Type B pancreatic cell (in vitro differentiated cells): Measurements from ENCODE around the gene BRD7. TPM values are rescaled to one million over a fixed set of nuclear protein-coding genes. Genes with fewer than 3 reads are reported as not detected.

Experiments
- DNase-seq: peaks from one replicate; pipeline ENCODE4 v3.0.0; 2021; ENCODE audit warnings: mixed read lengths; ENCODE audit not compliant: unreplicated experiment; ENCODE audit errors: extremely low spot score
- H3K27ac Mint-ChIP-seq: 2 replicates; pipeline ENCODE4 v1.8.0; 2021; ENCODE audit warnings: mild to moderate bottlenecking, mixed read lengths
- H3K27me3 Mint-ChIP-seq: 2 replicates; pipeline ENCODE4 v1.8.0; 2021; ENCODE audit warnings: mixed read lengths
- H3K36me3 Mint-ChIP-seq: 2 replicates; pipeline ENCODE4 v1.8.0; 2021; ENCODE audit warnings: mixed read lengths
- H3K4me1 Mint-ChIP-seq: one replicate; pipeline ENCODE4 v1.8.0; 2021; ENCODE audit warnings: mixed read lengths; ENCODE audit not compliant: unreplicated experiment
- H3K4me3 Mint-ChIP-seq: 2 replicates; pipeline ENCODE4 v1.8.0; 2021; ENCODE audit warnings: mild to moderate bottlenecking, mixed read lengths
- H3K9me3 Mint-ChIP-seq: 2 replicates; pipeline ENCODE4 v1.8.0; 2021; ENCODE audit warnings: mixed read lengths
- CTCF ChIP-seq: fragments of 200-600 bp; sonication (generic); conservative IDR thresholded peaks from 2 replicates; pipeline ENCODE4 v1.5.0; 2021; ENCODE audit warnings: antibody characterized with exemption, mild to moderate bottlenecking
- total RNA-seq: library from RNA; stranded (reverse); gene quantifications from 2 replicates; pipeline ENCODE4 v1.2.1, GENCODE V29; 2021; ENCODE audit warnings: low replicate concordance

The BRD7 gene
- total RNA-seq, 1 donor from 2014 or later, result 98.2 TPM

GRCh38 chr16:50293994-50294855, 74.6 kb downstream of the BRD7 start:
- Mint-ChIP-seq H3K9me3 (no peaks in the 10 kb centered on the region), H3K36me3 (no peaks in the 10 kb centered on the region), H3K27me3 (no peaks in the 10 kb centered on the region), H3K4me1 (no peaks in the 10 kb centered on the region), H3K4me3 (no peak overlapping the region), H3K27ac (peak overlapping the region; percentile 46)
- no peak for DNase-seq
- TF ChIP-seq CTCF, result no peak

DNA sequence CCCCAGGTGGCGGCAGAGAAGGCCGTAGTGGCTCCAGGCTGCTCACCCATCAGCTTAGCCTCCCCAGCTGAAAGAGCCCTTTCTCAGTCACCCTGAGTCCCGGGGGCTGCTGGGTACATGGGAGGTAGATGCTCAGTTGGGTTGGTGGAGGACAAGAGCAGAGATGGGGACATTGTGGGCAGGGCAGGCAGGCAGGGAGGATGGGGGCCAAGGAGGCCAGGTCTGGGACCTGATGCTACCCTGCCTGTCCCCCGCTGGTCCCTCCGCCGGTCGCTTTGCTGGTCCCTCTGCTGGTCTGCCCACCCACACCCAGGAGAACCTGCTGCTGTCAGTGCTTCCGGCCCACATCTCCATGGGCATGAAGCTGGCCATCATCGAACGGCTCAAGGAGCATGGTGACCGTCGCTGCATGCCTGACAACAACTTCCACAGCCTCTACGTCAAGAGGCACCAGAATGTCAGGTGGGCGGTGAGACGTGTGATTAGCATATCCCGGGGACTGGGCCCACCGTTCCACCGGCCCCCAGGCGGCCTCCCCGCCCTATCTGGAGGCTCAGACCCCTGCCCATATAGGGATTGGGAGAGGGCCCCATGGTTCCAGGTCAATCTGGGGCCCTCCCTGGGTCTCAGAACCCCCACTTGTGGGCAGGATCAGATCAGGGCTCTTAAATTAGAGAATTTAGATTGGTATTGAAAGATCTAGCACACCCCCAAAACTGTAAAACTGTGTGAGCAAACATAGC, 75.6 kb downstream of the BRD7 start:
- H3K27me3 Mint-ChIP-seq, result no peaks in the 10 kb centered on the region
- no peaks in the 10 kb centered on the region for H3K36me3 Mint-ChIP-seq
- no peak for DNase-seq
- TF ChIP-seq CTCF, result no peak
- H3K4me1 Mint-ChIP-seq, result no peaks in the 10 kb centered on the region
- H3K27ac Mint-ChIP-seq, result no peak overlapping the region
- H3K9me3 Mint-ChIP-seq, result no peaks in the 10 kb centered on the region
- H3K4me3 Mint-ChIP-seq, result no peak overlapping the region

DNA sequence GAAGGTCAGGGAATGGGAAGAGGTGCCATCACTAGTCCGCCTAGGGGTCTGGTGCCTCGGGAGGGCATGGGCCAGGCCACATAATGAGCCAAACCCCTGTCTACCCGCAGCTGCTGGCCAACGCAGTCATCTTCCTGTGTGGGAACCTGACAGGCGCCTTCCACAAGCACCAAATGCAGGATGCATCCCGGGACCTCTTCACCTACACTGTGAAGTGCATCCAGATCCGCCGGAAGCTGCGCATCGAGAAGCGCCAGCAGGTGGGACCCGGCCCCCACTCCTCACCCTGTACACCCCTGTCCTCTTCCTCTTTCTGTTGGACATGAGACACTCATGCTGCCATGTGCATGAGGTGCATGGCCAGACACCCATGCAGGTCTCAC, 76.2 kb downstream of the BRD7 start:
- Mint-ChIP-seq H3K36me3 (no peaks in the 10 kb centered on the region), H3K27ac (no peak overlapping the region), H3K4me3 (no peak overlapping the region), H3K9me3 (no peaks in the 10 kb centered on the region), H3K4me1 (no peaks in the 10 kb centered on the region), H3K27me3 (no peaks in the 10 kb centered on the region)
- no peak for DNase-seq
- no peak for TF ChIP-seq CTCF

- Mint-ChIP-seq H3K27ac (no peak overlapping the region), H3K36me3 (no peaks in the 10 kb centered on the region), H3K4me3 (no peak overlapping the region), H3K27me3 (no peaks in the 10 kb centered on the region), H3K9me3 (no peaks in the 10 kb centered on the region), H3K4me1 (no peaks in the 10 kb centered on the region)
- DNase-seq, result no peak
- no peak for TF ChIP-seq CTCF
Observed at GRCh38 chr16:50291719-50292565, 76.8 kb downstream of the BRD7 start.

GRCh38 chr16:50290856-50291255, 77.9 kb downstream of the BRD7 start:
- H3K4me3 Mint-ChIP-seq, result no peak overlapping the region
- H3K27me3 Mint-ChIP-seq, result no peaks in the 10 kb centered on the region
- H3K4me1 Mint-ChIP-seq, result no peaks in the 10 kb centered on the region
- DNase-seq, result no peak
- H3K36me3 Mint-ChIP-seq, result no peaks in the 10 kb centered on the region
- H3K9me3 Mint-ChIP-seq, result no peaks in the 10 kb centered on the region
- no peak for TF ChIP-seq CTCF
- H3K27ac Mint-ChIP-seq, result no peak overlapping the region
